NB4 (cell line): ENCODE results near the gene KRT3.

ENCODE experiments used
- MYC ChIP-seq: IDR thresholded peaks from 2 replicates; pipeline ENCODE4 v1.6.1; 2011; ENCODE audit warnings: low read depth, low read length
- POLR2A ChIP-seq: IDR thresholded peaks from 2 replicates; pipeline ENCODE4 v1.6.1; 2011; ENCODE audit warnings: mild to moderate bottlenecking; ENCODE audit not compliant: insufficient read length; ENCODE audit errors: extremely low read depth
- TF ChIP-seq, protein P1 (sequence below): IDR thresholded peaks from one replicate; pipeline ENCODE4 v1.5.1; 2012; ENCODE audit warnings: low read depth, low read length

DNA sequence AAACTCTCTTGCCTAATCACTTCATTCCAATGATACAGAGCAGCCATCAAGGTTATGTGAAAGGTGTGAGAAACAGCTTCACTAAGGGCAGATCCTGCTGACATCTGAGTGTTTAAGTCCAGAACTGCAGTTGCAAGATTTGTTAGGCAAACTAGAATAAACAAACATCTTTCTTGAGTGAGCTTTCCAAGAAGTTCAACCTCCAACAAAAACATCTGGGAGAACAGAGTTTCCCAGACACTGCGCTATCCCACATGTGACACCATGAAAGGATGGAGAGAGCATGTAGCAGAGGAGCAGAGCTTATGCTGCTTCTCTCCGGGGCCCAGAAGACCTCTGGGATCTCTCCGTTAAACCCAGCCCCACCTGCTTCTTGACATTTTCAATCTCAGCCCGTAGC is 24.4 kb downstream of the KRT3 start:
- TF ChIP-seq, protein P1, sequence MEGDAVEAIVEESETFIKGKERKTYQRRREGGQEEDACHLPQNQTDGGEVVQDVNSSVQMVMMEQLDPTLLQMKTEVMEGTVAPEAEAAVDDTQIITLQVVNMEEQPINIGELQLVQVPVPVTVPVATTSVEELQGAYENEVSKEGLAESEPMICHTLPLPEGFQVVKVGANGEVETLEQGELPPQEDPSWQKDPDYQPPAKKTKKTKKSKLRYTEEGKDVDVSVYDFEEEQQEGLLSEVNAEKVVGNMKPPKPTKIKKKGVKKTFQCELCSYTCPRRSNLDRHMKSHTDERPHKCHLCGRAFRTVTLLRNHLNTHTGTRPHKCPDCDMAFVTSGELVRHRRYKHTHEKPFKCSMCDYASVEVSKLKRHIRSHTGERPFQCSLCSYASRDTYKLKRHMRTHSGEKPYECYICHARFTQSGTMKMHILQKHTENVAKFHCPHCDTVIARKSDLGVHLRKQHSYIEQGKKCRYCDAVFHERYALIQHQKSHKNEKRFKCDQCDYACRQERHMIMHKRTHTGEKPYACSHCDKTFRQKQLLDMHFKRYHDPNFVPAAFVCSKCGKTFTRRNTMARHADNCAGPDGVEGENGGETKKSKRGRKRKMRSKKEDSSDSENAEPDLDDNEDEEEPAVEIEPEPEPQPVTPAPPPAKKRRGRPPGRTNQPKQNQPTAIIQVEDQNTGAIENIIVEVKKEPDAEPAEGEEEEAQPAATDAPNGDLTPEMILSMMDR = no peak
- TF ChIP-seq POLR2A (no peak), MYC (no peak)
